Osteoblast (primary cell): ENCODE measurements around the gene GAMT. TPM values are rescaled to one million over a fixed set of nuclear protein-coding genes. Genes with fewer than 3 reads are reported as not detected.
A peak's percentile ranks its signal among the peaks of the same experiment; 100 is the strongest.

ENCODE experiments used
- DNase-seq: peaks from one replicate; pipeline ENCODE4 v3.0.0; 2011; ENCODE audit warnings: low spot score, mixed read lengths; ENCODE audit not compliant: insufficient read length; ENCODE audit errors: missing footprints
- H2AFZ ChIP-seq: 2 replicates; pipeline ENCODE4 v1.6.0; 2011; ENCODE audit warnings: mild to moderate bottlenecking, low read length
- H3K27ac ChIP-seq: 2 replicates; pipeline ENCODE4 v1.5.1; 2011; ENCODE audit warnings: mild to moderate bottlenecking, low read depth, low read length, moderate library complexity
- H3K27me3 ChIP-seq: 2 replicates; pipeline ENCODE4 v1.6.0; 2012; ENCODE audit warnings: mild to moderate bottlenecking, control low read depth, inconsistent platforms, low read length, moderate library complexity; ENCODE audit not compliant: insufficient read depth
- H3K36me3 ChIP-seq: 2 replicates; pipeline ENCODE4 v1.5.1; 2011; ENCODE audit warnings: mild to moderate bottlenecking, low read length, control low read depth, moderate library complexity; ENCODE audit not compliant: insufficient read depth
- H3K4me1 ChIP-seq: 2 replicates; pipeline ENCODE4 v1.5.1; 2011; ENCODE audit warnings: mild to moderate bottlenecking, low read length, control low read depth, moderate library complexity; ENCODE audit not compliant: insufficient read depth
- H3K4me2 ChIP-seq: 2 replicates; pipeline ENCODE4 v1.6.0; 2011; ENCODE audit warnings: mild to moderate bottlenecking, low read length; ENCODE audit not compliant: insufficient read depth
- H3K4me3 ChIP-seq: fragments of 200-600 bp; sonication (generic); 3 replicates; pipeline ENCODE4 v1.5.1; 2012; ENCODE audit warnings: mild to moderate bottlenecking, low read length, inconsistent platforms; ENCODE audit not compliant: insufficient read depth
- H3K79me2 ChIP-seq: 2 replicates; pipeline ENCODE4 v1.6.0; 2012; ENCODE audit warnings: mild to moderate bottlenecking, low read length, control low read depth, inconsistent platforms; ENCODE audit not compliant: insufficient read depth
- H3K9me3 ChIP-seq: 2 replicates; pipeline ENCODE4 v1.5.1; 2011; ENCODE audit warnings: low read depth, low read length, control low read depth
- H4K20me1 ChIP-seq: 2 replicates; pipeline ENCODE4 v1.6.0; 2012; ENCODE audit warnings: mild to moderate bottlenecking, low read length, control low read depth; ENCODE audit not compliant: insufficient read depth
- CTCF ChIP-seq: IDR thresholded peaks from 2 replicates; pipeline ENCODE4 v1.5.1; 2011; ENCODE audit warnings: mild to moderate bottlenecking, low read depth, low read length, moderate library complexity; ENCODE audit errors: extremely low read depth
- total RNA-seq: library from RNA; depleted of rRNA; stranded (reverse); fragments of >200 nt; gene quantifications from 2 replicates; pipeline ENCODE4 v1.2.3, GENCODE V29; 2012

The GAMT gene
- total RNA-seq, 1 donor: 25.0 TPM

- H3K4me3 ChIP-seq: no peak overlapping the region
- peaks cover 17% of the 10 kb centered on the region for H3K4me1 ChIP-seq
- peaks cover 5% of the 10 kb centered on the region for H4K20me1 ChIP-seq
- H3K36me3 ChIP-seq: no peaks in the 10 kb centered on the region
- no peaks in the 10 kb centered on the region for H3K79me2 ChIP-seq
- peak; percentile 93 for DNase-seq
- no peak overlapping the region for H3K27ac ChIP-seq
- H3K4me2 ChIP-seq: peak overlapping the region; percentile 18
- no peaks in the 10 kb centered on the region for H3K27me3 ChIP-seq
- H2AFZ ChIP-seq: peak overlapping the region; percentile 29
- H3K9me3 ChIP-seq: no peaks in the 10 kb centered on the region
- no peak for TF ChIP-seq CTCF
Observed at GRCh38 chr19:1402411-1403070, 1.2 kb upstream of the GAMT start.

- Histone ChIP-seq H3K79me2 (no peaks in the 10 kb centered on the region), H3K9me3 (no peaks in the 10 kb centered on the region), H2AFZ (peak overlapping the region; percentile 46), H3K4me1 (peaks cover 16% of the 10 kb centered on the region), H3K4me2 (peak overlapping the region; percentile 91), H3K4me3 (peak overlapping the region; percentile 76), H3K36me3 (no peaks in the 10 kb centered on the region), H3K27me3 (no peaks in the 10 kb centered on the region), H4K20me1 (peaks cover 5% of the 10 kb centered on the region), H3K27ac (no peak overlapping the region)
- DNase-seq: no peak
- TF ChIP-seq CTCF: no peak
Observed at GRCh38 chr19:1401889-1402217, 511 bp upstream of the GAMT start.

GRCh38 chr19:1400281-1401137 lies 833 bp downstream of the GAMT start:
- Histone ChIP-seq H3K9me3 (no peaks in the 10 kb centered on the region), H3K27me3 (no peaks in the 10 kb centered on the region), H4K20me1 (peaks cover 5% of the 10 kb centered on the region), H3K79me2 (no peaks in the 10 kb centered on the region), H3K36me3 (no peaks in the 10 kb centered on the region), H3K4me3 (peak overlapping the region; percentile 76), H3K27ac (no peak overlapping the region), H2AFZ (peak overlapping the region; percentile 70), H3K4me2 (peak overlapping the region; percentile 91), H3K4me1 (peaks cover 11% of the 10 kb centered on the region)
- DNase-seq: peak; percentile 96
- TF ChIP-seq CTCF: no peak

GRCh38 chr19:1399745-1400144 lies 1.6 kb downstream of the GAMT start:
- H3K36me3 ChIP-seq: no peaks in the 10 kb centered on the region

More at GRCh38 chr19:1399745-1400144, 1.6 kb downstream of the GAMT start:
- no peak for TF ChIP-seq CTCF
- Histone ChIP-seq H3K27me3 (no peaks in the 10 kb centered on the region), H3K9me3 (no peaks in the 10 kb centered on the region), H2AFZ (no peak overlapping the region), H3K79me2 (no peaks in the 10 kb centered on the region), H3K4me3 (no peak overlapping the region), H3K4me1 (peaks cover 11% of the 10 kb centered on the region), H3K27ac (no peak overlapping the region), H3K4me2 (no peak overlapping the region), H4K20me1 (peaks cover 5% of the 10 kb centered on the region)
- no peak for DNase-seq
